Fibroblast of gingiva (primary cell): ENCODE results near the gene ACTL8.

Source experiments
- DNase-seq: peaks from one replicate; pipeline ENCODE4 v3.0.0-alpha.2; 2011; ENCODE audit warnings: low read depth

ACTL8 gene

DNA sequence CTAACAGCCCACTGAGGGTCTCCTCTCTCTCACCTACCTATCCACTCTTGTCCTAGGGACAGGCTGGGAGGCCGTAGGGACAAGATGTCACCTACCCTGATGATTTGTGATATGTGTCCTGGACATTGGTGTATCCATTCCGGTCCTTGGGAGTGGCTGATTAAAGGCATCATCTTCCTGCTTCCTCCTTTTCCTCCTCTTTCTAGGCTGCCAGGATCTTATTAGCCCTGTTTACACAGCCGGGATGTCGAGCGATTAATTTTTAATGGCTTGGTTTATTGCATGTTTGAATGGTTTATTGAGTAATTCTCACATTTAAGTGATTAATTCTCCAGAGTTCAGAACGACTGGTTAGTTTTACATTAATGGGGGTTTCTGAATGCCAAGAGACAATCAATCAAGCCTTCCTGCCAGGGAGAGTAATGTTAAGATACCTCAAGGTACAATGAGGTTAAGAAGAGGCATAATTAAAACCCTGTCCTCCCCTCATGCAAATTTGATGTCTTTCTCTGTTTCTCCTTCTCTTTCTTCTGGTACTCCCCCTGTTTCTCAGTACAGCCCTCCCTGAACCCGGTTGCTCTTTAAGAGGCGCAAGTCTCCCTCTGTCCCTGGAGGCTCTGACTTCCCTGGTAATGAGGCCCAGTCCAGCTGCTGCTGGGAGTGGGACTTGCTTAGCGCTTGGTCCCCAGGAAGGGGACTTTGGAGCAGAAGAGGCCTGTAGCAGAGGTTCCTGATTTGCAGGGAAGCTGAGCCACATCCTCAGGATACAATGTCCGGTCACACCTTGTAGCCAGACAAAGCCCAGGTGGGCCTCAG, 50.9 kb downstream of the ACTL8 start:
- no peak for DNase-seq

DNA sequence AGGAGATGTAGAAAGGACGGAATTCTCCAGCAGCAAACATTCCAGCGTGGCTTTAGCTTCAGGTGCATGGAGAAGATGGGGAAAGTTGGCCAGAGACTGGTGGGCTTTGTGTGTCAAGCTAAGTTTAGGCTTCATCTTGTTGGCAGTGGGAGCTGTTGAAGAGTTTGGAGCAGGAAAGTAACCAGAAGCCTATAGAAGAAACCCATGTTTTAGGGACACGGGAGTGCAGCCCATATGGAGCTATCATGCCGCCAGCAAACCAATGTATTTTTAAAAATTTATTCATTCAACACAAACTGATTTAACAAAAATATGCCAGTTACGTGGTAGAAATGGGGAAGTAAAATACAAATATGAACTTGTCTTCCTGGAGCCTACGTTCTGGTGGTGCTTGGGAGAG, 53.7 kb downstream of the ACTL8 start:
- DNase-seq: no peak

DNA sequence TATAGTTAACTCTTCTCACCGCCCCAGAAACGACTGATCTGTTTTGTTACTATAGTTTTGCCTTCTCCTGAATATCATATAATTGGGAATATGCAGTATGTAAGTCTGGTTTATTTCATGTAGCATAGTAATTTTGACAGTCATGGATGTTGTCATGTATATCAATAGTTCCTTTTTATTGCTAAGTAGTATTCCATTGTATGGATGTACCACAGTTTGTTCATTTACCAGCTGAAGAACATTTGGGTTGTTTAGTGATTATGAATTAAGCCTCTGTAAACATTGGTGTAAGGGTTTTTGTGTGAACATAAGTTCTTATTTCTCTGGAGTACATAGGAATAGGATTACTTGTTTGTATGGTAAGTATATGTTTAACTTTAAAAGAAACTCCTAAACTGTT, 55.5 kb downstream of the ACTL8 start:
- DNase-seq: no peak

DNA sequence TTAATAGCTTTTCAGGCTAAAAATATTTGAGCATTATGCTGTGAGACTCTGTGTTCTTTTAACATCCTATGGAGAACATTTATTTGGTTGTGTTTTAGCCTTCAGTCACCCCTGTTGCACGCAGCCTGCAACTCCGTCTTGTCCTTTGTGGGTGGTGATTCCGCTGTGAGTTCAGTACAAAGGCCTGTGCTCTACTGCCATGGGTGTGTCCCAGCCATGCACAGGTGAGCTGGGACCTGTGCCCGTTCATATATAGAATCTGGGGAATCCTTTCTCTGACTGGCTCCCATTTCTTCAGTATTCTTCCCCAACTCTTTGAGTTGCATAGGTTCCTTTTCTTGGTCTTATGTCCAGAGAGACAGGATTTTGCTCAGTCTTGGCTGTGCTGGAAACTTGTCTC, 61.4 kb downstream of the ACTL8 start:
- DNase-seq: no peak

DNA sequence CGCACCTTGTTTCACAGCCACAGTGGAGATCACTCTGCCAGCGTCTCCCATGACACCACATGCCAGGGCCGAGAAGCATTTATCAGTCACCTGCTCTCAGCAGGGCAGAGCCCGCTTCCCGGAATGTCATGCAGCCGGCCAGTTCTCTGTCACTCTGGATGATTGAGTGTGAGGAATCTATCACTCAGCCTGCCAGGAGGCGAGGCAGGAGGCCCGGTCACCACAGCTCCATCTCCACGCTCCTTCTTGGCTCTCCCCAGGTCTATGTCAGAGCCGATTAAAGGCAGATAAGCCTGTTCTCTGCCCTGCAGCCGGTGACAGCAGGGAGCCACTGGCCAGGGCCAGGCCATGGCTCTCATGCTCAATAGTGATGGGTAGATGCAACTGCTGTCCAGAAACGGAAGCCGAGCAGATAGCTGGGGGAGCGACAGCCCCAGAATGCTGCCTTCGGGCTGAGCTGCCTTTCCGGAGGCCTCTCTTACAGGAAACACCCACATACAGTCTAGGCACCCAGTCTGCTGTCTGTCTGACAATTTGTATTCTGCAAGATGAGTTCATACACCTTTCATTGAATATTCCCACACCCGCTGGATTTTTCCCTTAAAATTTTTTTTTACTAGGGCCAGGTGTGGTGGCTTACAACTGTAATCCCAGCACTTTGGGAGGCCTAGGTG, 64.1 kb downstream of the ACTL8 start:
- DNase-seq: no peak

DNA sequence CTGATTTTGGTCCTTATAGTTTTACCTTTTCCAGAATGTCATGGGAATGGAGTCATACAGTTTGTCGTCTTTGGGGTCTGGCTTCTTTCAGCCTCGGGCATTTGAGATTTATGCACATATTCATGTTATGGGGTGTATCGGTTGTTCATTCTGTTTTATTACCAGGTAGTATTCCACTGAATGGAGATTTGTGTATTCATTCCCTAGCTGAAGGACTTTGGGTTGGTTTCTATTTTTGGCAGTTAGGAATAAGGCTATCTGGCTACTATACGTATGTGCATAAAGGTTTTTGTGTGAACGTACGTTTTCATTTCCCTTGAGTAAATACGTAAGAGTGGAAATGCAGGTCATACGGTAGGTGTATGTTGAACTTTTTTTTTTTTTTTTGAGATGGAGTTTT, 65.1 kb downstream of the ACTL8 start:
- DNase-seq: no peak

DNA sequence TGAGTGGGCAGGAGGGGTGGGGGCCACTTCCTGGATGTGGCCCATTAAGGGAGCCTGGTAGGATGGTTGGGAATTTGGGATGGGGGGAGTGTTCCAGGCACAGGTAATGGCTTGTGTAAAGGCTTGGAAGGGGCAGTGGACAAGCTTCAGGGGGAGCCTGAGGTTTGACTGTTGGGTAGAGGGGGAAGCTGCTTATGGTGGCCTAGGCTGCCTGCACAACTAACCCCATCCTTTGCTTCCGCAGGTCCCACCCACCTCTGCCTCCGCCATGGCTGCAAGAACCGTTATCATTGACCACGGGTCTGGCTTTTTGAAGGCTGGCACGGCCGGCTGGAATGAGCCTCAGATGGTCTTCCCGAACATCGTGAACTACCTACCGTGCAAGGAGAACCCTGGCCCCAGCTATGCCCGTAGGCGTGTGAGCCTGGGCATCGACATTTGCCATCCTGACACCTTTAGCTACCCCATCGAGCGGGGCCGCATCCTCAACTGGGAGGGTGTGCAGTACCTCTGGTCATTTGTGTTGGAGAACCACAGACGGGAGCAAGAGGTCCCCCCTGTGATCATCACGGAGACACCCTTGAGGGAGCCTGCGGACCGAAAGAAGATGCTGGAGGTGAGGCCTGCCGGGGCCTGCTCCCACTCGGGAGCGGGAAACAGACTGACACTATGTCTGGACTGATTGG, 67.8 kb downstream of the ACTL8 start:
- no peak for DNase-seq

DNA sequence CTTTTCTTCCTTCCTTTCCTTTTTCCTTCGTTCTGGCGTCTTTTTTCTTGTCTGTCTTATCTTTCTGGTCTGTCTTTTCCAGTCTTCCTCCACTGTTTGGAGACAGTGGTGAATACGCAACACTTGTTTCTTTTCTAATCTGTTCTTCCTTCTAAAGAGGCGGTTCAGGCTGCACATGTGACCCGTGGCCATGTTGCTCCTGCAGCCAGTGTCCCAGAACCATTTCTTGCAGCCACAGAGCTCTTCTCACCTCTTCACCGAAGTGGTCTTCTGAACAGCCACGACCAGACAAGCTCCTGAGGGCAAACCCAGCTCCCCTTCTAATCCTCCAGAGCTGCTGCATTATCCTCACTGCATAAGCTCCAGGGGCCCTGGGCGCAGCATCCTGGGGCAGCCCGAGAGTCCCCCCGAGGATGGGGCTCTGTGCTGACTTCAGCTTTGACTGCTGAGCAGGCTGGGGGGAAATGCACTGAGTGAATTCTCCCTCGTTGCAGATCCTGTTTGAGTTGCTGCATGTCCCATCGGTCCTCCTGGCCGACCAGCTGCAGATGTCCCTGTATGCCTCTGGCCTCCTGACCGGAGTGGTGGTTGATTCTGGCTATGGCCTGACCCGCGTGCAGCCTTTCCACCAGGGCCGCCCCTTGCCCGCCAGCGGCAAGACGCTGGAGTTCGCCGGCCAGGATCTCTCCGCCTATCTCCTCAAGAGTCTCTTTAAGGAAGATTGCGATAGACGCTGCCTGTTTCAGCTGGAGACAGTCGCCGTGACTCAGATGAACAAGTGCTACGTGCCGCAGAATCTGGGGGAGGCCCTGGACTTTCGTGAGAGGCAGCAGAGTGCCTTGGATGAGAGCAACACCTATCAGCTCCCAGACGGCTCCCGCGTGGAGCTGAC, 70.4 kb downstream of the ACTL8 start:
- no peak for DNase-seq

DNA sequence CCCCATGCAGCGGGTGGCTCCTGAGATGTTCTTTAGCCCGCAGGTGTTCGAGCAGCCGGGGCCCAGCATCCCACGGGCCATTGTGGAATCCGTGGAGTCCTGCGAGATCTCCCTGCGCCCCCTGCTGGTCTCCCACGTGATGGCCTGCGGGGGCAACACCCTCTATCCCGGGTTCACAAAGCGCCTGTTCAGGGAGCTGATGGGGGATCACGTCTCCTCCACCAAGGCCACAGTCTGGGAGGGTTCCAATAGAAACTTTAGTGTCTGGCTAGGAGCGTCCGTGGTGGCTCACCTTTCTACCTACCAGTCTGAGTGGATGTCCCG, 71.0 kb downstream of the ACTL8 start:
- peak; percentile 10 for DNase-seq

DNA sequence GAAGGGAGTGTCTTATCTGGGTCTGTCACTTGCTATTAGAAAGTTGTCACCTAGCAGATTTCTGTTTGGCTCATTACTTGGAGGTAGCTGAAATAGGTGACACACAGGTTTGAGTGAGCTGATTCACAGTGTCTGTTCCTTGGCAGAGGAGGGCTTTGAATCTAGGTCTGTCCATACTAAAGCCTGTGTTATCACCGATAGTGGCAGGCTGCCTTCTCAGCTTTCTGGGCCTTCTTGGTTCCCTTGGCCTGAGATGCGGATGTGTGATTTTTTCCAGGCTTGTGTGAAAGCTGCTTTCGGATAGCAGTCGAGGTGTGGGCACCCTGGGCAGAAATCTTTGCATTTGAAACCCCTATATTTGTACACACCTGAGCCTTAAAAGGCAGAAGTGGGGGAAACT, 73.9 kb downstream of the ACTL8 start:
- no peak for DNase-seq

DNA sequence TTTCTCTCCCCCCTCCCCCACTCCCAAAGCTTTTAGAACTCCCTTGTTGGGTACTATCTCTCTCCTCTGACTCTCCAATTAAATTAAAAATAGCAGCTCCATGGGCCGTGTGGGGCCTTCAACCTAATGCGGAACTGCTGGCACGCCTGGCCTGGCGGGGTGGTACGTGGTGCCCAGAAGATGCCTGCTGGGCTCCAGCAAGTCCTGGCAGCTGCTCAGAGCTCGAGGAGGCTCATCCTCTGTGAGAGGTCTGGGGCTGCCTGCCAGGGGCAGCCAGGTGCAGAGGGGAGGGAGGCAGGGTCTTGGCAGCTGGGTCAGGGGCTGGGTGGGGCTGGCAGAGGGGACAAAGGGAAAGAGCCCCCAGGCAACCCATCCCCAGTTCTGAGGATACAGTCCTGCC, 74.4 kb downstream of the ACTL8 start:
- DNase-seq: no peak

DNA sequence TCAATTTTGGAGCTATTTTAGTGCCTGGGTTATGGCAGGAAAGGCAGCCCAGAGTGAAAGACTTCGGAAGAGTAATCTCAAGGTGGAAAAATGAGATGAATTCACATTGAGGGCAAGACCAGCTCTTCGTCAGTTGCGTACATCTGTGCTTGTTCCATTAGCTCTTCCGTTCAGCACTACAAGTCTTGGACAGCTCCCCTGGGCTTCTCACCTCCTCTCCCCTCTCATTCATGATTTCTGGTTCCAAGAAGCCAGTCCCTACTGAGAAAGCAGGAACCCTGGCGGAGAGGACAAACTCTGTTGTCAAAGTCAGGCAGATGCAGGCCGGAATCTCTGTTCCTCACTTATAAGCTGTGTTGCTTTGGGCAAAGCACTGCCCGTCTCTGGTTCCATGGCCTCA, 76.5 kb downstream of the ACTL8 start:
- DNase-seq: peak; percentile 22

DNA sequence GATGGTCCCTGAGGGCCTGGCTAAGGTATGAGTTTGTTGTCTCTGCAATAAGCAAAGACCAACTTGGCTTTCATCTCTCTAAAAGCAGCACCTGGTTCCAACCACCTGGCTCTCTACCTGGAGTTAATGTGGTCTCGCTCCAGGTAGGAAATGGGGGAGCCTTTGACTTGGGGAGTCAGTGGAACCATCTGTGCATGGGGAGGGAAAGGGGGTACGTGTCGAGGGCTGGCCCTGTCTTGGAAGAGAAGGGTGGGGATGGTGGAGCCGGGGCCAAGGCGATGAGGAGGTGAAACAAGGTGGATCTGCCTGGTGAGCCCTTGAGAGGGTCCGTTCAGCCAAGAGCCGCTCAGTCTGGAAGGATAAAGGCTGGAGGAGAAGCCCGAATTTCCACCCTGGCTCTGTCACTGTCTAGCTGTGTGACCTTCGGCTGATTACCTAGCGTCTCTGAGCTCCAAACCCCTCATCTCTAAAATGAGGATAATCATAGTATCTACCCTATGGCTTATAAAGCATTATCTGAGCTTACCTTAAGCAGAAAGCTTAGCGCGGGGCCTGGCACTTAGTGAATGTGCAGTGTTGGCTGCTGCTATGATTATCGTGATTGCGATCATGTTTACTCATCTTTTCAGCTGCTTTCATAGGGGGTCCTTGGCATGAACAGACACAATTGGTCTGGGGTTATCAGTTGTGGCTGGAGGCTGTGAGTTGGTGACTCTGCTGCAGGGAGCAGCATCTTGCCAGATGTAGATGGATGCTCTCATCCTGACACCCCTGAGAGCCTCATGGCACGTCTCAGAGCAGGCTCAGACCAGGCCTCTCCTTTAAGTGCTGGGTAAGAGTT, 78.7 kb downstream of the ACTL8 start:
- DNase-seq: no peak

DNA sequence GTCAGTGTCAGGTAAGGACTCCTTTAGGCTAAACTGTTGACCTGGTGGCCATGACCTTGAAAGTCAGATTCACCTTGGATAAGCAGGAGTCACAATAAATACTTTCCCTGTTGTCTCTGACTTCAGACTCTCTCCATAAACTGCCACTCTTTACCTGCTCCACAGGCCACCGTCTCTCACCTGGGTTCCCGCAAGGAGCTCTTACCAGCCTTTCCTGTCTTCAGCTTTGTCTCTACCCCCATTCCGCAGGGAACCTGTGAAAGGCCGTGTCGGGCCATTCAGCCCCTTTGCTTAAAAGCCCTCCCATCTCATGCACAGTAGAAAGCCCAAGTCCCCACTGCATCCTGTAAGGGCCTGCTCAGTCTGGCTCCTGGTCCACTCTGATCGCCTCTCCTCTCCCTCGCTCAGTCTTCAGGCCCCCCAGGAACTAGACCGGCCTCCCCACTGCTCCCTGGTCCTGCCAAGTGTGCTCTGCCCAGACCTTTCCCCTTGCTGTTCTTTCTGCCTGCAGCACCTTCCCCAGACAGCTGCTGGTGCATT, 79.5 kb downstream of the ACTL8 start:
- no peak for DNase-seq

DNA sequence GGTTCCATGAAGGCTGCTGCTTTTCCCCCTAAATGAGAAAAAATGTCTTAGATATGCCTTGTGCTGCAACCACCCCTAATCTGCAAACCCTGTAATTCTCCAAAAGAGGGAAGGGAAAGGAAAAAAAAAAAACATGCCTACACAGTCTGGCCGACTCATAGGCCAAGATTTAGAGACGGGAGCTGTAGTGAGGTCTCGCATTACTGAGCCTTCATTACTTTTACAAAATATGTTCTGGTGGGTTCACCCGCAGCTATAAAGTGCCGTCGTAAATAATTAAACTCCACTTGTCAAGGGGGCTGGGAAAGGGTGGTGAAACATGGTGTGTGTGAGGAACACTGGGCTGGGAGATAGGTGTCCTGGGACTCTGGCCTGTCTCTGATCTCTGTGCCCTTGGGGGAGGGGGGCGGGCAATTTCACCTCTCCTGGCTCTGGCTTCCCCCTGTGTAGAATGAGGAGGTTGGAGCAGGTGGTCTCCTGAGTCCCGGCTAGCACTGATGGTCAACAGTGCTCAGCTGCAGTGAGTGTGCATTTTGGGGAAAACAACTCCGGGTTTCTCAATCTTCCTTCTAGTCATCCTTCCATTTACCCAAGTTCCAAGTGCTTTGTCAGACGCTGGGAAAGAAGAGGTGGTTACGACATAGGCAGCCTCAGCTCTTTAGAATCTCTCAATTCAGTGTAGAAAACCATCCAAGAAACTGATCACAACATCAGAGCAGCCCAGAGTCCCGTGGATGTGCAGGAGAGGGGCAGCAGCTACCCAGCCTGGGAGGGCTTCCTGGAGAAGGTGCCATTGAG, 82.3 kb downstream of the ACTL8 start:
- DNase-seq: peak; percentile 55

DNA sequence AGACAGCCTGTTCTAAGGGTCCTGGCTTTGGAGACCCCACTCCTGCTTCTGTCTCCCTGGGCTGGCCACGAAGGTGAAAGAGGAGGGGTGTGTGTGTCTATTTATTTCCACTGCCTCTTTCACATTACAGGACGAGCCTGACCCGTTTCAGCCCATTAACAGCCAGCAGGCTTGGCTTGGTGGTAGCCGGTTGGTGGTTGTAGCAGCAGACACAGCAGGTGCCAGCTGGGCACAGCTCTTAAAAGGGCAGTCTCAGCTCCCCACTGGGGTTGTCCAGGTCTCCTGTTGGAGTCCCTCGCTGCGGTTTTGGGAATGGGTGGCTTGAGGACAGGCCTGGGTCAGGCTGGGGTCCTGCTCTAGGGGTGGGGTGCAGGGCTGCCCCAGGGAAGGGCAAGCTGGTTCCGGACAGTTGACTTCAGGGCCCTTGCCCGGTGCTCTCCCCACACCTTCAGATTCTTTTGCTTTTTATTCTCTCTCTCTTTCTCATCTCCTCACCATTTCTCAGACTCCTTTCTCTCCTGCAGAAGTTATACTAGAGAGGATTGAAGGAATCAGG, 84.6 kb downstream of the ACTL8 start:
- no peak for DNase-seq

DNA sequence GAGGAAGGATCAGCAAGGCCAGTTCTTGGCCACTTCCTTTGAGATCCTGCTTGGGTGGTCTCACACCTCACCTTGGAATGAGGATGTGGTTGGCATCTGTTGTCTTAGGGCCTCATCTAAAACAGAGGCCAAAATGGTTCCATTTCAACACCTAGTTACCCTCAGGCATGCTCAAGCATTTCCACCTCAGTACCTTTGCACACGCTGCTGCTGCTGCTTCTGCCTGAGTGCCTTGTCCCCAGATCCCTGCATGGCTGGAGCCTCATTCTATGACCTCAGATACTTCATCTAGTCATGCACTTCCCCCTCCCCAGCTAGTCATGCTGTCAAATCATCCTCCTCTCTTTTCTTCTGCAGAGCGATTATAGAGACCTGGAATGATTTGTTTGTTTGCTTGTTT, 86.8 kb downstream of the ACTL8 start:
- DNase-seq: no peak

DNA sequence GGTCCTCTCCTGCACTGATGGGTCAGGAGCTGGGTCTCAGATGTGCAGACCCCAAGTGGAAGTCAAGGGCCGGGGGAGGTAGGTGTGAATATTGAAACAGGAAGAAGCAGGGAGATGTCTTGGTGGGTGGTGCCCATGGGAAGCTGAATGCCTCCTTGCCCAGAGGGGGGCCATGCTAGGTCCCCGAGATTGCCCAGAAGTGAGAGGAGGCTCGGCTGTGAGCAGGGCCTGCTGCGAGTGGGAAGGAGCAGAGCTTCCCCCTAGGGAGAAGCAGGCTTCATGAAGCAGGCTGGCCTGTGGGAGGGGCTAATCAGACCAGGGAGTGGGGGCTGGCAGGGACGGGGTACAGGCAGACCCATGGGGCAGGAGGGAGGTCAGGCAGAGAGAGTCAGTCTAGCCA, 87.6 kb downstream of the ACTL8 start:
- no peak for DNase-seq

DNA sequence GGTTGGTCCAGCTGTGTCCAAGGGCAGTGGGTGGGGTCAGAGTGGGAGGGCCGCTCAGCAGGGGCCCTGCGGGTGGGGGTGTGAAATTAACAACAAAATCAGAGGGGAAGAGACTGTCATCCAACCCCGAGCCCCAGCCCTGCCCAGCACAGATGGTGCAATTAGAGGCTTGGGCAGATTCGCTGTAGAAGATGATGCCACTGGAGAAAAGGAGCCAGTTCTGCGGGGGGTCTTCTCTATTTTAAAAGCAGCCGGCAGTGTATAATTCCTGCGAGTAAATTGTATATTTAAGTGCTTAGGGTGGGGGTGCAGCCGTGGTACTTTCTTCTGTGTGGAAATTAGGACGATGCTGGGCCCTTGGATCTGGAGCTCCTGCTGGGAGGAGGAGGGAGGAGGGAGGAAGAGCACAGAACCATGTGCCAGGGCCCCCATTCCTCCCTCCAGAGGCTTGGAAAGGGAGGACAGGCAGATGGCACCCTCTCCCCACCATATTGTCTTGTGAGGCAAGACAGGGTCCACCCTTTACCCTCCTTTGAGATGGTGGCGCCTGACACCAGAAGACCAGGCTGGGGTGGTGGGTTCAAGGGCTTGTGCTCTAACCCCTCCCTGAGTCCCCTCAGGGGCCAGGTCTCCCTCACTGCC, 89.2 kb downstream of the ACTL8 start:
- DNase-seq: no peak

DNA sequence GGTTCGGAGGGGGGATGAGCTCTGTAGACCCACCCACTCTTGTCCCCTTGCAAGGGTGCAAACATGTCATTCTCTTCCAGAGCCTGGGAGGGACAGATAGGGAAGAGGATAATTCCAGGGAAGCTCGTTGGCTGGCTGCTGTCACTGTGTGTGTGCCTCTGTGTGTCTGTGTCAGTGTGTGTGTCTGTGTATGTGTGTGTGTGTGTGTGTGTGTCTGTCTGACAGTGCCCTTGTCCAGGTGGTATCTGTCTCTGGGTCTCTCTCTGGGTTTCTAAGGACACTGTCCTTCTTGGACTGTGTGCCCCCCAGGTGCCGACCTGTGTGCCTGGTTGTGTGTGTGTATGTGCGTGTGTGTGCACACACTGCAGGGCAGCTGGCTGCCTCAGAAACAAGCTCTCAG, 90.5 kb downstream of the ACTL8 start:
- DNase-seq: no peak
